Mesenchymal stem cell (in vitro differentiated cells and primary cell): Measurements from ENCODE around the gene RBM20.
A peak's percentile ranks its signal among the peaks of the same experiment; 100 is the strongest.

ENCODE experiments used
- DNase-seq: peaks from one replicate; pipeline ENCODE4 v3.0.0-alpha.2; 2013
- H2AFZ ChIP-seq: one replicate; pipeline ENCODE4 v1.6.1; 2013; ENCODE audit warnings: low read depth, mild to moderate bottlenecking, control low read depth, inconsistent platforms, low read length, moderate library complexity
- H2AK5ac ChIP-seq: 2 replicates; pipeline ENCODE4 v1.6.1; 2013; ENCODE audit warnings: low read length, moderate library complexity, mild to moderate bottlenecking, inconsistent platforms; ENCODE audit not compliant: severe bottlenecking
- H2BK120ac ChIP-seq: one replicate; pipeline ENCODE4 v1.6.1; 2013; ENCODE audit warnings: low read depth, mild to moderate bottlenecking, inconsistent platforms, low read length, moderate library complexity
- H2BK12ac ChIP-seq, 2 experiments: one replicate each; pipeline ENCODE4 v1.6.1; 2013; ENCODE audit warnings: inconsistent platforms in 2 of 2, low read length in 2 of 2, mild to moderate bottlenecking in 2 of 2, moderate library complexity in 2 of 2, control low read depth in 1 of 2
- H2BK15ac ChIP-seq: one replicate; pipeline ENCODE4 v1.6.1; 2013; ENCODE audit warnings: mild to moderate bottlenecking, low read depth, inconsistent platforms; ENCODE audit not compliant: poor library complexity, severe bottlenecking
- H2BK5ac ChIP-seq: 2 replicates; pipeline ENCODE4 v1.6.1; 2013; ENCODE audit warnings: low read depth, mild to moderate bottlenecking, low read length, control low read depth, inconsistent platforms; ENCODE audit not compliant: poor library complexity, severe bottlenecking
- H3K14ac ChIP-seq, 2 experiments: one replicate each; pipeline ENCODE4 v1.6.1; 2013; ENCODE audit warnings: inconsistent platforms in 2 of 2, low read length in 2 of 2, control low read depth in 1 of 2, mild to moderate bottlenecking in 1 of 2, moderate library complexity in 1 of 2
- H3K18ac ChIP-seq, 2 experiments: one replicate each; pipeline ENCODE4 v1.6.1; 2013; ENCODE audit warnings: inconsistent platforms in 2 of 2, low read length in 2 of 2, control low read depth in 1 of 2, low read depth in 1 of 2, mild to moderate bottlenecking in 1 of 2
- H3K23ac ChIP-seq, 2 experiments: one replicate each; pipeline ENCODE4 v1.6.1; 2013; ENCODE audit warnings: inconsistent platforms in 2 of 2, low read length in 2 of 2, mild to moderate bottlenecking in 2 of 2, moderate library complexity in 2 of 2, control low read depth in 1 of 2
- H3K27ac ChIP-seq: 2 replicates; pipeline ENCODE4 v1.5.1; 2013; ENCODE audit warnings: mild to moderate bottlenecking, moderate library complexity, low read length, control low read depth, inconsistent platforms; ENCODE audit not compliant: poor library complexity, severe bottlenecking
- H3K27me3 ChIP-seq, 2 experiments: 2 replicates each; pipeline versions ENCODE4 v1.6.1 to v1.7.0; 2013; ENCODE audit warnings: low read length in 2 of 2, mild to moderate bottlenecking in 2 of 2, moderate library complexity in 2 of 2, control low read depth in 1 of 2, inconsistent platforms in 1 of 2; ENCODE audit not compliant: control insufficient read depth in 1 of 2, insufficient read depth in 1 of 2
- H3K36me3 ChIP-seq, 2 experiments: 2 replicates each; pipeline versions ENCODE4 v1.6.1 to v1.7.0; 2013; ENCODE audit warnings: low read length in 2 of 2, control low read depth in 1 of 2, inconsistent platforms in 1 of 2, low read depth in 1 of 2, mild to moderate bottlenecking in 1 of 2; ENCODE audit not compliant: insufficient read depth in 2 of 2, control insufficient read depth in 1 of 2
- H3K4ac ChIP-seq, 2 experiments: one replicate each; pipeline ENCODE4 v1.6.1; 2013; ENCODE audit warnings: inconsistent platforms in 2 of 2, low read length in 2 of 2, mild to moderate bottlenecking in 2 of 2, moderate library complexity in 2 of 2, control low read depth in 1 of 2, low read depth in 1 of 2
- H3K4me1 ChIP-seq: 2 replicates; pipeline ENCODE4 v1.6.1; 2013; ENCODE audit warnings: low read depth, low read length, control low read depth; ENCODE audit not compliant: control insufficient read depth, insufficient read depth
- H3K4me2 ChIP-seq: 2 replicates; pipeline ENCODE4 v1.6.1; 2013; ENCODE audit warnings: low read length, mild to moderate bottlenecking, inconsistent platforms; ENCODE audit not compliant: poor library complexity, severe bottlenecking
- H3K4me3 ChIP-seq, 2 experiments: 2 replicates each; pipeline versions ENCODE4 v1.5.1 to v1.7.0; 2013; ENCODE audit warnings: low read length in 2 of 2, mild to moderate bottlenecking in 2 of 2, control low read depth in 1 of 2, low read depth in 1 of 2; ENCODE audit not compliant: insufficient read depth in 1 of 2
- H3K79me1 ChIP-seq: replicated peaks from 2 replicates; pipeline ENCODE4 v1.6.1; 2013; ENCODE audit warnings: mild to moderate bottlenecking, control low read depth, low read length, inconsistent platforms; ENCODE audit not compliant: poor library complexity, severe bottlenecking
- H3K9ac ChIP-seq: 2 replicates; pipeline ENCODE4 v1.7.0; 2013; ENCODE audit warnings: mild to moderate bottlenecking, low read length, moderate library complexity
- H3K9me3 ChIP-seq: 2 replicates; pipeline ENCODE4 v1.7.0; 2013; ENCODE audit warnings: mild to moderate bottlenecking, low read length; ENCODE audit not compliant: control insufficient read depth
- H4K8ac ChIP-seq: one replicate; pipeline ENCODE4 v1.6.1; 2013; ENCODE audit warnings: inconsistent platforms, mild to moderate bottlenecking, low read length, moderate library complexity
- H4K91ac ChIP-seq: one replicate; pipeline ENCODE4 v1.6.1; 2013; ENCODE audit warnings: mild to moderate bottlenecking, low read length, inconsistent platforms
- WGBS: methylation state at CpG from one replicate; pipeline ENCODE4 v1.1.7; 2013; ENCODE audit warnings: mixed read lengths; 5-methylcytosine and 5-hydroxymethylcytosine counted together

The RBM20 gene

GRCh38 chr10:110851020-110851612 is 207.0 kb downstream of the RBM20 start:
- no peak overlapping the region for H3K18ac ChIP-seq

GRCh38 chr10:110852255-110852896 is 208.2 kb downstream of the RBM20 start:
- H2BK120ac ChIP-seq: no peak overlapping the region
- H3K27ac ChIP-seq: no peak overlapping the region
- no peak for DNase-seq
- peak overlapping the region in 1 of 2 experiments; percentile 13 for H3K14ac ChIP-seq
- no peak overlapping the region for H4K8ac ChIP-seq
- no peaks in the 10 kb centered on the region for H3K9me3 ChIP-seq
- WGBS: 65% methylated on average over 7 of the region's 7 CpGs
- H4K91ac ChIP-seq: no peak overlapping the region
- H3K4ac ChIP-seq: no peak overlapping the region
- no peak overlapping the region for H3K9ac ChIP-seq
- no peak overlapping the region for H2BK5ac ChIP-seq
- peak overlapping the region in 1 of 2 experiments; percentile 72 for H3K23ac ChIP-seq
- no peak overlapping the region for H3K4me2 ChIP-seq
- H2BK15ac ChIP-seq: no peak overlapping the region
- H3K4me3 ChIP-seq: no peak overlapping the region
- H2AK5ac ChIP-seq: no peak overlapping the region
- H3K79me1 ChIP-seq: no peaks in the 10 kb centered on the region
- H3K27me3 ChIP-seq: no peaks in the 10 kb centered on the region
- no peaks in the 10 kb centered on the region for H3K36me3 ChIP-seq
- H2BK12ac ChIP-seq: peak overlapping the region in 1 of 2 experiments; percentile 65
- no peak overlapping the region for H3K18ac ChIP-seq
- peaks cover 5% of the 10 kb centered on the region for H3K4me1 ChIP-seq
- H2AFZ ChIP-seq: no peak overlapping the region

More at GRCh38 chr10:110851020-110851612, 207.0 kb downstream of the RBM20 start:
- Histone ChIP-seq H3K4ac (no peak overlapping the region), H3K9me3 (no peaks in the 10 kb centered on the region), H3K4me2 (no peak overlapping the region), H3K9ac (peak overlapping the region; percentile 38), H3K36me3 (no peaks in the 10 kb centered on the region), H2BK120ac (no peak overlapping the region), H3K79me1 (no peaks in the 10 kb centered on the region), H3K4me3 (peak overlapping the region in 1 of 2 experiments; percentile 18), H2BK5ac (no peak overlapping the region), H3K23ac (no peak overlapping the region), H3K4me1 (peaks cover 5% of the 10 kb centered on the region), H3K14ac (no peak overlapping the region), H4K8ac (no peak overlapping the region), H2BK12ac (no peak overlapping the region), H4K91ac (no peak overlapping the region), H3K27ac (no peak overlapping the region), H2AK5ac (peak overlapping the region; percentile 31), H2BK15ac (peak overlapping the region; percentile 62), H2AFZ (no peak overlapping the region), H3K27me3 (peaks cover 0 to 12% of the 10 kb centered on the region in 2 experiments)
- no peak for DNase-seq
- WGBS: 85% methylated on average over 6 of the region's 8 CpGs

GRCh38 chr10:110852947-110853346 is 208.8 kb downstream of the RBM20 start:
- H3K18ac ChIP-seq: no peak overlapping the region
- no peak overlapping the region for H3K4me2 ChIP-seq
- no peaks in the 10 kb centered on the region for H3K79me1 ChIP-seq
- H3K4me3 ChIP-seq: no peak overlapping the region
- peak overlapping the region in 1 of 2 experiments; percentile 81 for H2BK12ac ChIP-seq
- no peak overlapping the region for H2BK120ac ChIP-seq
- peak overlapping the region; percentile 36 for H2BK15ac ChIP-seq
- H4K91ac ChIP-seq: no peak overlapping the region
- H4K8ac ChIP-seq: no peak overlapping the region
- no peak overlapping the region for H2AK5ac ChIP-seq
- WGBS: 89% methylated on average over 4 of the region's 4 CpGs
- no peaks in the 10 kb centered on the region for H3K27me3 ChIP-seq
- peak overlapping the region in 1 of 2 experiments; percentile 18 for H3K14ac ChIP-seq
- no peak overlapping the region for H3K4ac ChIP-seq
- H3K23ac ChIP-seq: no peak overlapping the region
- peaks cover 5% of the 10 kb centered on the region for H3K4me1 ChIP-seq
- no peak for DNase-seq
- no peaks in the 10 kb centered on the region for H3K36me3 ChIP-seq
- H2AFZ ChIP-seq: no peak overlapping the region
- no peaks in the 10 kb centered on the region for H3K9me3 ChIP-seq
- H2BK5ac ChIP-seq: no peak overlapping the region
- no peak overlapping the region for H3K9ac ChIP-seq
- no peak overlapping the region for H3K27ac ChIP-seq

- Histone ChIP-seq H2BK15ac (no peak overlapping the region), H3K27ac (no peak overlapping the region), H3K79me1 (no peaks in the 10 kb centered on the region), H3K4me2 (no peak overlapping the region), H3K18ac (no peak overlapping the region), H2BK5ac (no peak overlapping the region), H3K36me3 (no peaks in the 10 kb centered on the region), H3K23ac (no peak overlapping the region), H4K91ac (no peak overlapping the region), H3K4ac (no peak overlapping the region), H2BK12ac (no peak overlapping the region), H3K4me1 (peaks cover 5% of the 10 kb centered on the region), H4K8ac (no peak overlapping the region), H3K4me3 (no peak overlapping the region), H2AK5ac (no peak overlapping the region), H3K9ac (no peak overlapping the region), H3K9me3 (no peaks in the 10 kb centered on the region), H3K14ac (no peak overlapping the region), H2BK120ac (no peak overlapping the region), H2AFZ (no peak overlapping the region), H3K27me3 (no peaks in the 10 kb centered on the region)
- no peak for DNase-seq
Measured at GRCh38 chr10:110853921-110854605, 209.9 kb downstream of the RBM20 start.
